ENCODE measurements around the gene OR13C3.
A peak's percentile ranks its signal among the peaks of the same experiment; 100 is the strongest.
"Not testable (repeated sequence)": the region's sequence is repeated elsewhere in the genome, so short reads cannot be mapped to it uniquely, and the experiment has no call there.

OR13C3 gene

DNA sequence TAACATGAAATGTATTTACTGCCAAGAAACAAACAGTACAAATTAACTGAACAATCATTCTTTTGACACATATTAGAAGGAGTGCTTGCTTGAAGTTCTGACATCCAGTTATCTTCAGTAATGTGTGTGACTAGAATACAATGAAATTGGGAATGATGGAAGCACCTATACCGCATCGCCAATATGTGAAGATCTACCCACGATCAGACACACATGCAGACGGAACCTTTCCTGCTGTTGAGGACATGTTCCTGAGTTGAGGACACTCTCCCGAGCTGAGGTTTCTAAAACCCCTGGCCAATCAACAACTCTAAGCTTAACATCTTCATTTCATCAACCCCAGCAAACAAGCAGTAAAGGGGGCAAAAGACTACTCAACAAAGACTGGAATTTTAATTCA lies at the start of gene OR13C3:
TSS of gene OR13C3 (minus strand) at position 101 of the 400 bp plus-strand sequence. CDS start 133 bp downstream, outside the sequence.
- FAIRE-seq = no peak

DNA sequence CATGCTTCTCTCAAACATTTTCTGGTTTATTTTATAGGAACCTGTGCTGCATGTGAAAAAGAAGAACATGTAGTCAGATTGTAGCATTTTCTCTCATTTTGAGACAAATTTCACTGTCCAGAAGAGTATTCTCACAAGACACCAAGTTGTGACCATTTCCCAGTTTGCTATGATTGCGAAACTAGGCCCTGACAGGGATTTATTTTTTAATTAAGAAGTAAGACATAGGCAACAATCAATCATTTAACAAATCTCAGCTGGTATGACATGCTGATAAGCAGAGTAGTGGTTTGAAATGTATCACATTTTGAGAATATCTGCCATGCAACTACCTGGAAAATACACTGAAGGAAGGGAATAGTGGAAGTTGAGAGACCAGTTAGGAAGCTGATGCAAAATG lies 43.9 kb upstream of the OR13C3 start:
- no peak for FAIRE-seq

DNA sequence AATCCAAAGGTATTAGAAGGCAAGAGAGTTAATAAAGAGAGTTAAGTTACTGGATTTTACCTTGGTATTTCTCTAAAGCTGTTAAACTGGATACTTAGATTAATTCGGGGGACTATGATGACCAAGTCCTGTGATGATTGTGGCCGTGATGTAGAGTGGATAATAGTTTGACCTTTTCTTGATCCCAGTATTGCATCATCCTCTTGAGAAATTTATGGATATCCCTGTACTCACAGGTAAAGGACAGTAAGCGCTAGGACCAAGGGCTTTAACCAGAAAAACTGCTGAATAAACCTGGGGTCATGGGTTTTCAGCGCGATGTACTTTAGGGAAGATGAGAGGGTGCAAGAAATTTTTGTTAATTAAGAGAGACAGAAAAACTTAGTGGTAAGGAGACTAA lies 40.6 kb upstream of the OR13C3 start:
- no peak for FAIRE-seq

DNA sequence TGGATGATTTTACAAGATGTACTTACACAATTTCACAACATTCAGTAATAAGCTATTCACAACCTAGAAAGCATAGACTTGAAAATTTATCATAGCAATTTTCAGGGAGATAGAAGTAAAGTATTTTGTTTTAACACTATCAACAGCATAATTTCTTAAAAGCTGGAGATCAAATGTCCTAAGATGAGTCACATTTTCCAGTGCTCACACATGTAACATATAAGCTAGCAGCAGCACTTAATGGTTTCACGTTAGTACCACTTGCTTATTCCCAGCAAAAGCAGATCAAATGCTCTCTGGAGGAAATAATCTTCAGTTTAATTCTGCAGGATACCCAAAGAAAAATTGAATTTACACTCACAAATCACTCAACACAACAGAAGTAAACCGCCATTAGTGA lies 38.8 kb upstream of the OR13C3 start:
- FAIRE-seq = peak; percentile 17

DNA sequence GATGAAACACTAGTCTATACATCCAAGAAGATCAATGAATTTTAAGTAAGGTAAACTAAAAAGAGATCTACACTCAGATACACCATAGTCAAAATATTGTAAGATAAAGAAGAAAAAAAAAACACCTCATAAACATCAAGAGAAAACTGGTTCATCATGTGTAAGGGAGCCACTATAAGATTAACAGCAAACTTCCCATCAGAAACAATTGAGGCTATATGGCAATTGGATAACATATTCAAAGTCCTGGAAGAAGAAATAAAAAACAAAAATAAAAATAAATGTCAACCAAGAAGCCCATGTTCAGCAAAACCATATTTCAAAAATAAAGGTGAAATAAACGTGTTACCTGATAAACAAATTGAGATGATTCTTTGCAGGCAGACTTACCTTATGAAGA lies 36.0 kb upstream of the OR13C3 start:
- FAIRE-seq = no peak

DNA sequence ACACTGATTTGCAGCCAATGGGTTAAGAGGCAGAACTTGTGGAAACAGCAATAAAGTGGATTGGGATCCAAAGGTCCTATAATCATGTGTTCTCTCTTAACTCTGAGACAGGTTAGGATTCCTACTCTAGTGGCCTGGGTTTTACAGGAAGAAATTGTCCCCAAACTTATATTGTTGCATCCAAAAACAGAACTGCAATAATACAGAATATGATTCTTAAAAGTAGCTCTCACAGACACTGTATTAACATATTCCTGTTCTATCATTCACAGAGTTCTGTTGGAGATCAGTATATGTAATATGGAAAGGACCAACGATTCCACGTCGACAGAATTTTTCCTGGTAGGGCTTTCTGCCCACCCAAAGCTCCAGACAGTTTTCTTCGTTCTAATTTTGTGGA lies 32.2 kb upstream of the OR13C3 start, which contains the start of gene OR13C8:
TSS of gene OR13C8 (plus strand) at position 301 of the 400 bp plus-strand sequence. CDS start at position 301, 0 bp downstream.
- no peak for FAIRE-seq

DNA sequence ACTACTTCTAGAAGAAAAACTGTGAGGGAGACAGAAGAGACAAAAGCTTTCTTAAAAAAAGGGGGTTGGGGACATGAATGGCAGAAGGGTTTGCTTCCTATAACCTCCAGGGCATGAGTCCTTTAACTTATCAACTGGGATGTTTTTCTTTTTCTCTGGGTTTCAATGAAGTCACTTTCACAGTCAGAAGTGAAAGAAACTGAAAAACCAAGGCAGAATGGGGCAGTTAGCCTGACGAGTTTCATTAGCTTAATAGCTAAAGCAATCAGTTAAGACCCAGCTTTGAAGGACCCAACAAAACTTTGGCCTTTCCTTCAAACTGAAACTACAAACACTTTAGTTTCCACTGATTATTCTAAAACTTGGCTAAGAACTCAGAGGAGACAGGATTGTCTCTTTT lies 27.7 kb upstream of the OR13C3 start:
- FAIRE-seq = no peak

DNA sequence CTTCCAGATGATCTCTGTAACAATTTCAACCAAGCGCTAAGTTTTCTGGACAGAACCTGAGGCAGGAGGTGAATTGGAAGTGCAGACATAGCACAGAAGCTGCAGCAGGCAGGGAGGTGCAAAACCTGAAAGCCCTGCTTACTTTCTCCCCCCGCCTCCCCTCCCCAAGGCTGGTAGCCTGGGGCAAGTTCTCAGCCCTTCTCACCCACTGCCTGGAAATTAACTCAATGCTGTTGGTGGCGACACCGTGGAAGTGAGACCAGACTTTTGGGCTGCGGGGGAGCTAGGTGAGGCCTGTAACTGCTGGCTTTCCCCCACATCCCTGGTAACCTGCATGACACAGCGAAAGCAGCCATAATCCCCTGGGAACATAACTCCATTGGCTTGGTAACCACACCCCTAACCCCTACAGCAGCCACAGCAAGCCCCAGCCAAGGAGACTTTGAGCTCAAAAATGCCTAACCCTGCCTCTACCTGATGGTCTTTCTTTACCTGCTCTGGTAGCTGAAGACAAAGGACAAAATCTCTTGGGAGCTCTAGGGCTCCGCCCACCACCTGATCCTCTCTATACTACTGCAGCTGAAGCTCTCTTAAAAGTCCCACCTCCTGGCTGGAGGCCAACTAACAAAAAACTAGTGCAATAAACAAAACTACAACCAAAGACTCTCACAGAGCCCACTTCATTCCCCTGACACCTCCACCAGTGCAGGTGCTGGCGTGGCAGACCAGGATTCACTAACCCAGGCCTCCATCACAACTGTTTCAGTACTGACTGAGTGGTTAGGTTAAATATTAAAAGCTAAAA lies 20.4 kb upstream of the OR13C3 start:
- FAIRE-seq = no peak

DNA sequence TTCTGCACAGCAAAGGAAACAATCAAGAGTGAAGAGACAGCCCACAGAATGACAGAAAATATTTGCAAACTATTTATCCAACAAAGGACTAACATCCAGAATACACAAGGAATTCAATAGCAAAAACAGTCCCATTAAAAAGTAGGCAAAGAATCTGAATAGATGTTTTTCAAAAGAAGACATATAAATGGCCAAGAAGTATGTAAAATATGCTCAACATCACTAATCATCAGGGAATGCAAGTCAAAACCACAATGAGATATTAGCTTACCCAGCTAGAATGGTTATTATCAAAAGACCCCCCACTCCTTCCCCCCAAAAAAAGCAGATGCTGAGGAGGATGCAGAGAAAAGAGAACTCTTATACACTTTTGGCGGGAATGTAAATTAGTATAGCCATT lies 18.9 kb upstream of the OR13C3 start:
- FAIRE-seq = no peak

DNA sequence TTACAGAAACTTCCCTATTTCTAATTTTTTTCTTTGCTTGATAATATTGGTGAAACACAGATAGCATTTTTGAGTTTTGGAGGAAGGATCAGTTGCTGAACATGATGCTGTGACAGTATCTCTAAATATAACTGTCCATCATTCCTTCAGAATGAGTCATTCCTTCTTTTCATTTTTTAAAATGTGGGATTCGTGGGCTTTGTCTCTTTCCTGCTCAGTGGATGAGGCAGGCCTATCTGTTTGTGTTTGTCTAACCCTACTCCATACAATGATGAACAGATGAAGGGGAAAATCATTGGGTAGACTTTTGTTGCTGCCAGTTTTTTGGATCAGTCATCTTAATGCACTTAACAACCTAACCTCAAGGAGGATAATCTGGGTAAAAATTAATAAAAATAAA lies 16.6 kb upstream of the OR13C3 start:
- no peak for FAIRE-seq

DNA sequence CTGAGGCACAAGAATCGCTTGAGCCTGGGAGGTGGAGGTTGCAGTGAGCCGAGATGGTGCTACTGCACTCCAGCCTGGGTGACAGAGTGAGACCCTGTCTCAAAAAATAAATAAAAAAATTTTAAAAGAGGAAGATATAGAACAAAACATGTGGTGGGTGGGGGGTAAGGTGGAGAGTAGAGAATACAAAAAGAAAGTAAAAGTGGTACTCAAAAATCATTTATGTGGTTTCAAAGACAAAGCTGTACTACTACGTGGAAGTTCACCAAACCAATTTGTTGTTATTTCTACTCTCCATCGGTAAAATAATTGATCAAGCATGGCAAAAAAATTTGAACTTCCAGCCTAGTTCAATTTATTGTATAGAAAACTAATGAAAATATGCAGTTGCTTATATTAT lies 8.0 kb upstream of the OR13C3 start:
- no peak for FAIRE-seq

DNA sequence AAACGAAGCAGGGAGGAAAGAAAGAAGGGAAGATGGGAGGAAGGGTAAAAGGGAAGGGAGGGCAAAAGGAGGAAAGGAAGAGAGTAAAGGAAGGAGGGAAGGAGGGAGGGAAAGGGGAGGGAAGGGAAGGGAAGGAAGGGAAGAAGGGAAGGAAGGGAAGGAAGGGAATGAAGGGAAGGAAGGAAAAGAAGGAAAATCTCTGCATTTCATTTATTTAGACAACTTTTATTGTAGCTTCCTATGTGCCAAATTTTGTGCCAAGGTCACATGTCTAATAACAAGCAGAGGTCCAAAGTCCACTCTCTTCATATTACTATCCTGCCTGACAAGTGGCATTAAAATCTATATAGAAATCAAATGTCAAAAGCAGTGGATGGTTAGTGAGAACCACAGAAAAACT lies 2.6 kb upstream of the OR13C3 start:
- FAIRE-seq = no peak

DNA sequence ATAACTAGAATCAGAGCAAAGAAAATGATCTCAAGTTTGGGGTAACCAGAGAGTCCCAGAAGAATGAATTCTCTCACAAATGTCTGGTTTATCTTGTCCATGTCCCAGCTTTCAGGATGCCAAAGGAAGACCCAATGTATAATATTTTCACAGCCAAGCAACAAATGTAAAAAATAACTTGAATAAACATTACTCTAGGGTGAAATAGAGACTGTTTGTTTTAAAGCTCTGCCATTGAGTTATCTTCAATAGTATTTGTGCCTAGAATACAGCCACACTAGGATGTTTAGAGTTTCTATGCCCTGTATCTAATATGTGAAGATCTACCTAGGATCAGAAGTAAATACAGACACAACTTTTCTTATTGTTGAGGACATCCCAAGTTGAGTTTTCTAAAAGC lies 9.5 kb downstream of the OR13C3 start, which contains the start of gene OR13C4:
TSS of gene OR13C4 (minus strand) at position 101 of the 400 bp plus-strand sequence. CDS start at position 101, 0 bp downstream.
- FAIRE-seq = no peak

DNA sequence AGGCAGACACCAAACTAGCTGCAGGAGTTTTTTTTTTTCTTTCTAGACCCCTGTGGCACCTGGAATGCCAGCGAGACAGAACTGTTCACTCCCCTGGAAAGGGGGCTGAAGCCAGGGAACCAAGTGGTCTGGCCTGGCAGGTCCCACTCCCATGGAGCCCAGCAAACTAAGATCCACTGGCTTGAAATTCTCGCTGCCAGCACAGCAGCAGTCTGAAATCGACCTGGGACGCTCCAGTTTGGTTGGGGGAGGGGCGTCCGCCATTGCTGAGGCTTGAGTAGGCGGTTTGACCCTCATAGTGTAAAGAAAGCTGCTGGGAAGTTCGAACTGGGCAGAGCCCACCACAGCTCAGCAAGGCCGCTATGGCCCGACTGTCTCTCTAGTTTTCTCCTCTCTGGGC lies 16.4 kb downstream of the OR13C3 start:
- FAIRE-seq = not testable (repeated sequence)

DNA sequence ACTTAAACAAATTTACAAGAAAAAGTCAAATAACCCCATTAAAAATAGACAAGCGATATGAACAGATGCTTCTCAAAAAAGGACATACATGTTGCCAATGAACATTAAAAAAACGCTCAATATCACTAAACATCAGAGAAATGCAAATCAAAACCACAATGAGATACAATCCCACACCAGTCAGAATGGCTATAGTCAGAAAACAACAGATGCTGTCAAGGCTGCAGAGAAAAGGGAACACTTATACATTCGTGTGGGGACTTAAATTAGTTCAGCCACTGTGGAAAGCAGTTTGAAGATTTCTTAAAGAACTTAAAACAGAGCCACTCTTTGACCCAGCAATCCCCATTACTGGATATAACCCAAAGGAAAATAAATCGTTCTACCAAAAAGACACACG lies 21.8 kb downstream of the OR13C3 start:
- FAIRE-seq = no peak

DNA sequence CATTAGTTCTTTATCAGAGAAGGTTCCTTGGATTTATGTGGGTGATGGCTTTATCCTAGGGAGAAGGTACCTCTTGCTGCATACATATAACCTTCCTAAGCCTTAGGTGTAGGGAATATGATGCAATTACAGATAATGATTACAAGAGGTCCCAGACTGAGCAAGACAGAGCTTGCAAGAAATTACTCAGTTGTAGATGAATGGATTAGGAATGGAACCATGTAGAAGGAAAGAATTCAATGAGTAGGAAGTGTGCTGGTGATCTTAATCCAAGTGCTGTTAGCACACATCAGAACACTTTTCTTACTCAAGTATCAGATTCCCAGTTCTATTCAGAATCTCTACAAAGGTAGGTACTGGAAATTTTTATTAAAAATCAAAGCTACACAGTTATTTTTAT lies 30.1 kb downstream of the OR13C3 start:
- no peak for FAIRE-seq

DNA sequence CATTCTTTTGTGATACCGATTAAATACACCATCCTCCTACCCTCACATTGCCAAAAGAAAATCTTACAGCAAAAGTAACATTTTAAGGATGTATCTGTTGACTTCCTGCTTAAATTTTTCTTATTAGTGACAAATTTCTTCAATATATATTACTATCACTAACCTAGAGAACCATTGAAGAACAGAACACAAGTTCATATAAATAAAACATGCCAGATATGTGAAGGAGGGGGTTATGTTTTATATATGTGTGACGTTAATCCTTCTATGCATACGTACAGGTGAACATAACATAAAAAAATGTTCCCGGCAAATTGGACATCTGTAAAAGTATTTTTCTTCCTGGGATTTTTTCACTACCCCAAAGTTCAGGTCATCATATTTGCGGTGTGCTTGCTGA lies 32.7 kb downstream of the OR13C3 start, which contains the start of gene OR13F1:
TSS of gene OR13F1 (plus strand) at position 301 of the 400 bp plus-strand sequence. CDS start at position 301, 0 bp downstream.
- FAIRE-seq = no peak

DNA sequence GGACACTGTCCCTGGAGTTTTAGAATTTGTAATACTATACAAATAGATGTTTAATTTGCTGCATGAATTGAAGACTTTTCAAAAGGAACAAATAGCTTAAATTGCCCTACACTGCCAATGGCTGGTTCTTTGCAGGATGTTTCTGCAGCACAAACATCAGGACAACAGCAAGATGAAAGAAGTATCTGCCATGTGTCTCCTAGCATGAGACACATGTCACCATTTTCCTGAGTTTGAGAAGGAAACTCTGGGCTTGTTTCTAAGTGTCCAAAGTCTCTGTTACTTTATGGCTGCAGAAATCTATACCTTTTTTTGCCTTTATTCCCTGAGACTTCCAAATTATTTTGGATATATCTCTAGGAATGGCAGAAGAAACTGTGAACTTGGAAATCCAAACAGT lies 33.2 kb downstream of the OR13C3 start:
- no peak for FAIRE-seq

DNA sequence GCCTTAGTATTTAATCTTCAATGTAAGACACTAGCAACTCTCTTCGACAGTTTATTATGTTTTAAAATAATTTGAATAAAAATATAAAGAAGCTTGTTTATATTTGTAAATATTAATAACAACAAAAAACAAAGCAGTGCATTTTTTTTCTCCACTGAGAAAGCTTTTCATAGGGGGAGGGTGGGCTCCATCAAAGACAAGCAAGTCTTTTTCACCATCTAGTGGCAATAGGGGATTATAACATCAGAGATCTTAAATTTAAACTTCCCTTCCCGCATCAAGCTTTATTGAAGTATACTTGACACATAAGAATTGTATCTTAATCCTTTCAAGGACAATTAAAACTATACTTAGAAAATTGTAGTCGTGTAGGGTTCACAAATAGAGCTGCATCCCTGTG lies 41.8 kb downstream of the OR13C3 start:
- no peak for FAIRE-seq

Measured in islet of Langerhans (tissue), 1 donor.